NCI-H2029 treated with DMSO at 0.1 percent for 48 hours (cell line): Measurements from ENCODE around the gene ADNP.
A peak's percentile ranks its signal among the peaks of the same experiment; 100 is the strongest.
"Not testable (repeated sequence)": the region's sequence is repeated elsewhere in the genome, so short reads cannot be mapped to it uniquely, and the experiment has no call there.

Experiments
- DNase-seq: peaks from one replicate; lab custom pipeline; 2025; lab: John Stamatoyannopoulos, UW

ADNP gene

GRCh38 chr20:50931306-50932015 lies at the start of gene ADNP:
TSS of gene ADNP (minus strand) at chr20:50931437. CDS start at chr20:50903996, 27,441 bp downstream.
- peak; percentile 89 for DNase-seq

DNA sequence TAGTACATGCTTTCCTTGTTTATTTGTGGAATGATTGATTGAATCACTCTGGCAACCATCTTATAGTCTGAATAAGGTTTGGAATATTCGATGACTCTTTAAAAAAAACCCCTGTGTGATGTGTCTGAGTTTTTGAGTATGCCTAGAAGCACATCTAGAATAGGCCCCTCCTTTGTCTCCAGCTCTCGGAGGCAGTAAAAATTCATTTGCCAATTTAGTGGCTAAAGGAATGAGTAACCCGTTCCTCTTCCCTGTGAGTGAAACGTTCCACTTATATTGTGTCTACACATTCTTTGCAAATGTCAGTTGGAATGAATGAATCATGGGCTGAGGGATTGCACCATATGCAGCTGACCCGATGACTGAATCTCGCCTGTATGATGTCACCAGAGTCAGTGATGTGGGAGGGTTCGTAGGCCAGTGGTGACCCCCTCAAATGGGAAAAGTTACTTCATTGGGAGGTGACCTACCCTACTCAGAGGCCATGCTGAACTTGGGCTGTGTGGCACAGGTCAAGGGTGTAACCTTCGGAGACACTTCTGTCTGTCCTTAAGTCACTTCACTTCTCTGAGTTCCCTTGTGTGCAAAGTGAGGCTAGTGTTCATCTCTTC lies 48.9 kb upstream of the ADNP start:
- no peak for DNase-seq

GRCh38 chr20:50978533-50978932 lies 47.3 kb upstream of the ADNP start:
- DNase-seq, result not testable (repeated sequence)

GRCh38 chr20:50977066-50978021 lies 46.1 kb upstream of the ADNP start:
- DNase-seq, result no peak

DNA sequence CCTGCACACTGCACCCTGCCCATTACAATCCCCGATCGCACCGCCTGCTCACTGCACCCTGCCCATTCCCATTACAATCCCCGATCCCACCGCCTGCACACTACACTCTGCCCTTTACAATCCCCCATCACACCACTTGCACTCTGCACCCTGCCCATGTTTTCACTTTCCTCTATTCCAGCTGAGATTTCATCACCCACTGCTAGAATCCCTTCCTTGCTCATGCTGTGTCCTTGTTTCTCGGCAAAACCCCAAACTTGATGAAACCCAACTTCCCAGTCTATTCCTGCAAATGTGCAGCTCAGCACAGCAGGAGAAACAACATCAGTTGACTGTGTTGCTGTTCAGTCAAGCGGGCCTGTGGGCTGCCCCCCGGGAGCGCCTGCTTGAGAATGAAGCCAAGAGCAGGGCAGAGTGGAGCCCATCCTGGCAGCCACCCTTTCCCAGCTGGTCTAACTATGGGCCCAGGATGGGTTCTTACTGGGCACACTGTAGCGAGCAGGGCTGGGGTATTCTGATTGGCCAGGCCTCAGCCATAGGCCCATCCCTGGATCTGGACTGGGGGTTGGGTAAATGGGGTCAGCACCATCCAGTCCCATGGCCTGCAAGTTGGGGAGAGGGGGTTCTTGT lies 44.6 kb upstream of the ADNP start:
- no peak for DNase-seq

- no peak for DNase-seq
These were observed 38.7 kb upstream of the ADNP start for GRCh38 chr20:50969912-50970311.

DNA sequence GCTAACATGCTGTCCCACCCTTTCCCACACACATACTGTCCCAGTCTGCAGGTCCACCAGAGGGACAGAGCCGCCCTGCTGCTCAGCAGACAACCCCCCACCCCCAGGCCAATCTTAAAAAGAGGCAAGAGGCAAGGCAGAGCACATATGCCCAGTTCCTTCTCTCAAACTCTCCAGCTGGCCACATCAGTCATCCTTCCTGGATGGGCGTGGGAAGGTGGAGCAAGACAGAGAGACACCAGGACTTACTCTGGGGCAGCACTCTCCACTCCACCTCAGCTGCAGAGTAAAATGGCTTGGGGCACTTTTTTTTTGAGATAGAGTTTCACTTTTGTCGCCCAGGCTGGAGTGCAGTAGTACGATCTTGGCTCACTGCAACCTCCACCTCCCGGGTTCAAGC lies 38.2 kb upstream of the ADNP start:
- no peak for DNase-seq

- no peak for DNase-seq
These were observed 37.1 kb upstream of the ADNP start for GRCh38 chr20:50968289-50968688.

DNA sequence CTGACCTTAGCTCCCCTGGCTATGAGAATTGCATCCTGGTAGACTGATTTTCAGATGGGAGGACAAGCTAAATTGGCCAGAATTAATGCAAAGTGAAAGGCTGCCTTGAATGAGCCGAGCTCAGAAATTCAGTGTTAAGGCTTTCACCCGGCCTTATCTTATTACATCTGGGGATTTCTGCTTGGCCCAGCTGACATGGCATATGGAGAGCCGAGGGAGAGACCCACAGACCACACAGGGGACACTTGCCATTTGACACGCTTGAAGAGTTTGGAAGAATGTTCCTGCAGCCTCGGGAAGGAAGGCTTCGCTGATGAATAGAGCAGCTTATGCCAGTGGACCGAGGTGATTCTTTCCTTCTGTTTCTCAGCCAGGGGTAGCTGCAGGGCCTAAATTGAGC lies 36.3 kb upstream of the ADNP start:
- no peak for DNase-seq

DNA sequence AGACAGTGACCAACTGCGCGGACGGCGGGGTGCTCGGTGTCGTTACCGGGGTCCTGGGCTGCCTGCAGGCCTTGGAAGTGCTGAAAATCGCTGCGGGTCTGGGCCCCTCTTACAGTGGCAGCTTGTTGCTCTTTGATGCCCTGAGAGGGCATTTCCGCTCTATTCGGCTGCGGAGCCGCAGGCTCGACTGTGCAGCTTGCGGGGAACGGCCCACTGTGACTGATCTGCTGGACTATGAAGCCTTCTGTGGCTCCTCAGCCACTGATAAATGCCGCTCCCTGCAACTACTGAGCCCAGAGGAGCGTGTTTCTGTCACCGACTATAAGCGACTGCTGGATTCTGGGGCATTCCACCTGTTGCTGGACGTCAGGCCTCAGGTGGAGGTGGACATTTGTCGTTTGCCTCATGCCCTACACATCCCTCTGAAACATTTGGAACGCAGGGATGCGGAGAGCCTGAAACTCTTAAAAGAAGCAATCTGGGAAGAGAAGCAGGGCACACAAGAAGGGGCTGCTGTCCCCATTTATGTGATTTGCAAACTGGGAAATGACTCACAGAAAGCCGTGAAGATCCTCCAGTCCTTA lies 28.4 kb upstream of the ADNP start:
- DNase-seq, result no peak

DNA sequence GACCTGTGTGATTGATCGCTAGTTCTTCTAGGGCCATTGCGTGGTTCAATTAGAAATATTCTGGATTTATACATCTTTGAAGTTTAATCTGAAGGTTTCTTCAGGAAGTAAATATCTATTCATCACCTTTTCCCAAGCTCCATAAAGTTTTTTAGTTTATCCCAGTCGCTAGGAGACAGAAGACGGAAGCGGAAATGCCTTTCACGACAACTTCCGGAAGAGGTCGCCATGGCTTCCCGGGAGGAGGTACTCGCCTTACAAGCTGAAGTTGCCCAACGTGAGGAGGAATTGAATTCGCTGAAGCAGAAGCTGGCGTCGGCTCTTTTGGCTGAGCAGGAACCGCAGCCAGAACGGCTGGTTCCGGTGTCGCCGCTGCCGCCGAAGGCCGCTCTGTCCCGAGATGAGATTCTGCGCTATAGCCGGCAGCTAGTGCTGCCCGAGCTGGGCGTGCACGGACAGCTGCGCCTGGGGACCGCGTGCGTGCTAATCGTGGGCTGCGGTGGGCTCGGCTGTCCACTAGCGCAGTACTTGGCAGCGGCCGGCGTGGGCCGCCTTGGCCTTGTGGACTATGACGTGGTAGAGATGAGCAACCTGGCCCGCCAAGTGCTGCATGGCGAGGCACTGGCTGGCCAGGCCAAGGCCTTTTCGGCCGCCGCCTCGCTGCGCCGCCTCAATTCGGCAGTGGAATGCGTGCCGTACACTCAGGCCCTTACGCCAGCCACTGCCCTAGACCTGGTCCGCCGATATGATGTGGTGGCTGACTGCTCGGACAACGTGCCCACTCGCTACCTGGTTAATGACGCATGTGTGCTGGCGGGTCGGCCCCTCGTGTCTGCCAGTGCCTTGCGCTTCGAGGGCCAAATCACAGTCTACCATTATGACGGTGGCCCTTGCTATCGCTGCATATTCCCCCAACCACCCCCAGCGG lies 27.6 kb upstream of the ADNP start, which contains the start of gene MOCS3:
TSS of gene MOCS3 (plus strand) at position 204 of the 928 bp plus-strand sequence. CDS start at position 229, 25 bp downstream.
- peak; percentile 98 for DNase-seq

- peak; percentile 98 for DNase-seq
These were observed 26.8 kb upstream of the ADNP start, which contains the start of gene DPM1 for GRCh38 chr20:50957798-50958614. TSS of gene DPM1 (minus strand) at chr20:50958532. CDS start at chr20:50958523, 9 bp downstream.

- DNase-seq, result no peak
These were observed 26.0 kb upstream of the ADNP start for GRCh38 chr20:50957276-50957675.

DNA sequence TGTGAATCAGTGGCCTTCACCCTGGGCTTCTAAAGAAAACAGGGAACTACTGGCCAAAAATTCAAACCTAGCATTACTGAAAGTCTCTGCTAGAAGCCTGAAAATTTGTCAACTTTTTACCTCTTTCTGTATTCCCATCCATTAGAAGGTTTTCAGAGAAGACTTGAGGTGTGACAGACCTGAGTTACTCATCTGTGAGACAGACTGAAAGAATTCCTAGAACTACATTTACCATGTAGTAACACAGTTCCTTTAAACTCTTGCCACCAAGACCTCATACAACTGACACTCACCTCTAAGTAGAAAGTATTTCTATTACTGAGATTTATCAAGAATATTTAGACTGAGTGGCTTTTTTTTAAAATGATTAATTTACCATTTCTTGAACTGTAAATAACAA lies 22.6 kb upstream of the ADNP start:
- DNase-seq, result no peak

- DNase-seq, result no peak
These were observed 22.0 kb upstream of the ADNP start for GRCh38 chr20:50953196-50953595.

DNA sequence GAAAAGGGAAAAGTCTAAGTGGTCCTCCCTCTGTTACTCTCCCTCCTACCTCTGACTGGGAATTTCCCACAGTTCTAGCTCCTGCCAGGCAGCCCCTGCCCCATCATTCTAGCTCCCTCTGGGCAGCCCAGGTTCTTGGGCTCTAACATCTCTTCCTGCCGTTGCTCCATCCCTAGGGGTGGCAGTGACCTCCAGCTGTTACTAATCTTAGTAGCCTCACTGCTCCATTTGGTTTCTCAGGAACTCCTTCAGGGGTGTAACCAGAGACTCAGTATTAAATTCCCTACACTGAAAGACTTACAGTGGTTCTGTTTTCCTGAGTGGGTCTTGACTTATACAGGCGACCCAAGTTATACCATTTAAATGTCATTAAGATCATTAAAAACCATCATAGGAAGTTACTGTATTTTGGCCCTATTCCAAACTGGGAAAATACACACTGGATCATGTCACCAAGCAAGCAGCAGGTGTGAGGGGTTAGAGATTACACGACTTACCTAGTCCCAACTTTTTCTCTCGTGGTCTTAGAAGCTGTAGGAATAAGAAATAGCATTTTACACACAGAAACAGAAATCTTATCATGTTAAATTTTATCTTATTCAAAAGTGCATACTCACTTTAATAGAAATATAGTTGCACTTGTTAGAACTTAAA lies 17.0 kb upstream of the ADNP start:
- no peak for DNase-seq

- no peak for DNase-seq
These were observed 11.8 kb upstream of the ADNP start for GRCh38 chr20:50943069-50943468.

GRCh38 chr20:50933589-50933988 lies 2.4 kb upstream of the ADNP start:
- DNase-seq, result no peak

DNA sequence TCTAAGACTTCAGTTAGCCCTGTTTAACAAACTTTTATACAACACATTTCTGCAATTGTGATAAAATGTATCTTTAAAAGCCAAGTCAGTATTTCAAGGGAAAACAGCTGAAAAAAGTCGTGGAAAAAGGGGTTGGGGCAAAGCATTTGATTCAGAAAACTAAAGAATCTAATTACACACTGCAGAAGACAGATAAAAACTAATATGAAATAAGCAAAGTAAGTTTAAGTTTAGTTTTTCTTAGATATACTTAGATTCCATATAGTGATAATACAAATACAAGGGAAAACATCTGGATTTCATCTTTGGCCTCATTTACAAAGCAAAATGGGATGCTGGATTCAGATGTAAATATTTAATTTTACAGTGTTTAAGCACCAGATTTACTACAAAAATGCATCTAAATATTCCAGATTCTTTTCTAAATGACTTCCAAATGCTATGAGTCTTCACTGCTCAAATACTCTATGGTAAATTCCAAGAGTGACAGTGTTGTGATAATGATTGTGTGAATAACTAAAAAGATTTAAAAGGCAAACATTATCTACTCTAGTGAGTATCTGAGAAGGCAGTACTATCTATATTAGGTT lies 1.5 kb upstream of the ADNP start:
- DNase-seq, result no peak
